ENCODE measurements around the gene FBXO5. TPM values are rescaled to one million over a fixed set of nuclear protein-coding genes. Genes with fewer than 3 reads are reported as not detected.
A peak's percentile ranks its signal among the peaks of the same experiment; 100 is the strongest.

Gene FBXO5
- total RNA-seq, 1 donor from 2014 or later: 56.3 TPM

DNA sequence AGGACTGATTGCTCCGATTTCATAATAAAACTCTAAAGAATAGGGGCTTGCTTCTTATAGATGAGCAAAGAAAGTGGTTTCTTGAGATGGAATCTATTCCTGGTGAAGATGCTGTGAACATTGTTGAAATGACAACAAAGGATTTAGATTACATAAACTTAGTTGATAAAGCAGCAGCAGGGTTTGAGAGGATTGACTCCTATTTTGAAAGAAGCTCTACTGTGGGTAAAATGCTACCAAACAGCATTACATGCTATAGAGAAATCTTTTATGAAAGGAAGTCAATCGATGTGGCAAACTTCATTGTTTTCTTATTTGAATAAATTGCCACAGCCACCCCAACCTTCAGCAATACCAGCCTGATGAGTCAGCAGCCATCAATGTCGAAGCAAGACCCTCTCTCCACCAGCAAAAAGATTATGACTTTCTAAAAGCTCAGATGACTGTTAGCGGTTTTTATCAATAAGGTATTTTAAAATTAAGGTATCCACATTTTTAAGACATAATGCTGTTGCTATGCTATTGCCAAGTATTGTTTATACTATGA is 32.3 kb upstream of the FBXO5 start:
- DNase-seq (ENCODE audit: low read depth, low spot score): no peak
- H3K27ac Mint-ChIP-seq (ENCODE audit: unreplicated experiment): no peak overlapping the region
- no peaks in the 10 kb centered on the region for H3K27me3 Mint-ChIP-seq (ENCODE audit: low read depth)
- H3K4me1 Mint-ChIP-seq: no peaks in the 10 kb centered on the region
- no peaks in the 10 kb centered on the region for H3K36me3 Mint-ChIP-seq (ENCODE audit: low read depth)
- TF ChIP-seq, protein P1, sequence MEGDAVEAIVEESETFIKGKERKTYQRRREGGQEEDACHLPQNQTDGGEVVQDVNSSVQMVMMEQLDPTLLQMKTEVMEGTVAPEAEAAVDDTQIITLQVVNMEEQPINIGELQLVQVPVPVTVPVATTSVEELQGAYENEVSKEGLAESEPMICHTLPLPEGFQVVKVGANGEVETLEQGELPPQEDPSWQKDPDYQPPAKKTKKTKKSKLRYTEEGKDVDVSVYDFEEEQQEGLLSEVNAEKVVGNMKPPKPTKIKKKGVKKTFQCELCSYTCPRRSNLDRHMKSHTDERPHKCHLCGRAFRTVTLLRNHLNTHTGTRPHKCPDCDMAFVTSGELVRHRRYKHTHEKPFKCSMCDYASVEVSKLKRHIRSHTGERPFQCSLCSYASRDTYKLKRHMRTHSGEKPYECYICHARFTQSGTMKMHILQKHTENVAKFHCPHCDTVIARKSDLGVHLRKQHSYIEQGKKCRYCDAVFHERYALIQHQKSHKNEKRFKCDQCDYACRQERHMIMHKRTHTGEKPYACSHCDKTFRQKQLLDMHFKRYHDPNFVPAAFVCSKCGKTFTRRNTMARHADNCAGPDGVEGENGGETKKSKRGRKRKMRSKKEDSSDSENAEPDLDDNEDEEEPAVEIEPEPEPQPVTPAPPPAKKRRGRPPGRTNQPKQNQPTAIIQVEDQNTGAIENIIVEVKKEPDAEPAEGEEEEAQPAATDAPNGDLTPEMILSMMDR (conservative IDR thresholded peaks at IDR 0.05): no peak
- H3K9me3 Mint-ChIP-seq: no peaks in the 10 kb centered on the region
- H3K4me3 Mint-ChIP-seq: no peak overlapping the region

- Mint-ChIP-seq H3K4me3 (no peak overlapping the region), H3K27me3 (ENCODE audit: low read depth) (no peaks in the 10 kb centered on the region), H3K36me3 (ENCODE audit: low read depth) (no peaks in the 10 kb centered on the region), H3K9me3 (no peaks in the 10 kb centered on the region), H3K27ac (ENCODE audit: unreplicated experiment) (no peak overlapping the region), H3K4me1 (no peaks in the 10 kb centered on the region)
- no peak for DNase-seq (ENCODE audit: low read depth, low spot score)
- TF ChIP-seq, protein P1 (conservative IDR thresholded peaks at IDR 0.05): no peak
These were observed 30.6 kb upstream of the FBXO5 start for GRCh38 chr6:153013438-153013837.

GRCh38 chr6:153012856-153013255 is 30.0 kb upstream of the FBXO5 start:
- no peaks in the 10 kb centered on the region for H3K27me3 Mint-ChIP-seq (ENCODE audit: low read depth)
- no peak overlapping the region for H3K4me3 Mint-ChIP-seq
- TF ChIP-seq, protein P1 (conservative IDR thresholded peaks at IDR 0.05): no peak
- H3K9me3 Mint-ChIP-seq: no peaks in the 10 kb centered on the region
- DNase-seq (ENCODE audit: low read depth, low spot score): no peak
- no peaks in the 10 kb centered on the region for H3K4me1 Mint-ChIP-seq
- H3K36me3 Mint-ChIP-seq (ENCODE audit: low read depth): no peaks in the 10 kb centered on the region
- H3K27ac Mint-ChIP-seq (ENCODE audit: unreplicated experiment): no peak overlapping the region

GRCh38 chr6:153003366-153003690 is 20.5 kb upstream of the FBXO5 start:
- Mint-ChIP-seq H3K4me3 (peak overlapping the region; percentile 96), H3K4me1 (peaks cover 35% of the 10 kb centered on the region), H3K27me3 (ENCODE audit: low read depth) (no peaks in the 10 kb centered on the region), H3K36me3 (ENCODE audit: low read depth) (peaks cover 5% of the 10 kb centered on the region), H3K9me3 (no peaks in the 10 kb centered on the region), H3K27ac (ENCODE audit: unreplicated experiment) (peak overlapping the region; percentile 98)
- DNase-seq (ENCODE audit: low read depth, low spot score): no peak
- TF ChIP-seq, protein P1 (conservative IDR thresholded peaks at IDR 0.05): no peak

- H3K4me1 Mint-ChIP-seq: peaks cover 35% of the 10 kb centered on the region
- no peaks in the 10 kb centered on the region for H3K27me3 Mint-ChIP-seq (ENCODE audit: low read depth)
- H3K4me3 Mint-ChIP-seq: peak within 1 kb of the TSS; percentile 96
- peaks cover 5% of the 10 kb centered on the region for H3K36me3 Mint-ChIP-seq (ENCODE audit: low read depth)
- TF ChIP-seq, protein P1 (conservative IDR thresholded peaks at IDR 0.05): no peak
- peak; percentile 85 for DNase-seq (ENCODE audit: low read depth, low spot score)
- no peaks in the 10 kb centered on the region for H3K9me3 Mint-ChIP-seq
- peak within 1 kb of the TSS; percentile 98 for H3K27ac Mint-ChIP-seq (ENCODE audit: unreplicated experiment)
These were observed 19.9 kb upstream of the FBXO5 start, which contains the start of gene MTRF1L for GRCh38 chr6:153002613-153003365. Gene MTRF1L (minus strand): TSS chr6:153002709. CDS start chr6:153002685, 24 bp downstream.

Data from neural crest cell (in vitro differentiated cells).